ENCODE data around the gene VAC14.

- no peak for TF ChIP-seq CTCF (conservative IDR thresholded peaks at IDR 0.05; ENCODE audit: low read length)
- TF ChIP-seq EZH2phosphoT487 (IDR thresholded peaks at IDR 0.05; ENCODE audit: borderline replicate concordance), result no peak
Observed at GRCh38 chr16:70753228-70753627, 47.7 kb downstream of the VAC14 start.
